Measurements from ENCODE around the gene URAD.

Gene URAD

GRCh38 chr13:27982361-27982760 is 6.1 kb downstream of the URAD start:
- Histone ChIP-seq H3K27ac (replicated peaks) (no peak overlapping the region), H3K27me3 (ENCODE audit: insufficient read depth, poor library complexity, severe bottlenecking) (peaks cover 35% of the 10 kb centered on the region), H3K4me3 (replicated peaks; ENCODE audit: insufficient read depth, low read length) (no peak overlapping the region)
- TF ChIP-seq CTCF (IDR thresholded peaks at IDR 0.05; ENCODE audit: insufficient read depth, low read length) = no peak
- no peak for TF ChIP-seq SPI1 (IDR thresholded peaks at IDR 0.05; ENCODE audit: borderline replicate concordance, low read depth)
- TF ChIP-seq POLR2AphosphoS5 (IDR thresholded peaks at IDR 0.05; ENCODE audit: low read depth) = no peak
- no peak for DNase-seq (ENCODE audit: low read depth in 1 of 2, low spot score in 1 of 2)

GRCh38 chr13:27981006-27981708 is 7.3 kb downstream of the URAD start:
- TF ChIP-seq SPI1 (IDR thresholded peaks at IDR 0.05; ENCODE audit: borderline replicate concordance, low read depth) = no peak
- TF ChIP-seq REST (IDR thresholded peaks at IDR 0.05; ENCODE audit: insufficient replicate concordance, low read depth) = no peak
- no peak for TF ChIP-seq GABPA (IDR thresholded peaks at IDR 0.05; ENCODE audit: low read depth)
- TF ChIP-seq POLR2AphosphoS5 (IDR thresholded peaks at IDR 0.05; ENCODE audit: low read depth) = no peak
- TF ChIP-seq CTCF (IDR thresholded peaks at IDR 0.05; ENCODE audit: insufficient read depth, low read length) = no peak
- Histone ChIP-seq H3K27ac (replicated peaks) (no peak overlapping the region), H3K27me3 (ENCODE audit: insufficient read depth, poor library complexity, severe bottlenecking) (peaks cover 45% of the 10 kb centered on the region), H3K4me3 (replicated peaks; ENCODE audit: insufficient read depth, low read length) (no peak overlapping the region)
- DNase-seq (ENCODE audit: low read depth in 1 of 2, low spot score in 1 of 2) = no peak

- peaks cover 52% of the 10 kb centered on the region for H3K27me3 ChIP-seq (ENCODE audit: insufficient read depth, poor library complexity, severe bottlenecking)
- H3K4me3 ChIP-seq (replicated peaks; ENCODE audit: insufficient read depth, low read length) = no peak overlapping the region
- DNase-seq (ENCODE audit: low read depth in 1 of 2, low spot score in 1 of 2) = no peak
Measured at GRCh38 chr13:27980280-27980998, 8.1 kb downstream of the URAD start.

More at GRCh38 chr13:27980280-27980998, 8.1 kb downstream of the URAD start:
- TF ChIP-seq GABPA (IDR thresholded peaks at IDR 0.05; ENCODE audit: low read depth) (no peak), SPI1 (IDR thresholded peaks at IDR 0.05; ENCODE audit: borderline replicate concordance, low read depth) (no peak), REST (IDR thresholded peaks at IDR 0.05; ENCODE audit: insufficient replicate concordance, low read depth) (no peak), POLR2AphosphoS5 (IDR thresholded peaks at IDR 0.05; ENCODE audit: low read depth) (no peak), CTCF (IDR thresholded peaks at IDR 0.05; ENCODE audit: insufficient read depth, low read length) (no peak)
- H3K27ac ChIP-seq (replicated peaks) = no peak overlapping the region
